ENCODE results near the gene MADD.

Gene MADD

DNA sequence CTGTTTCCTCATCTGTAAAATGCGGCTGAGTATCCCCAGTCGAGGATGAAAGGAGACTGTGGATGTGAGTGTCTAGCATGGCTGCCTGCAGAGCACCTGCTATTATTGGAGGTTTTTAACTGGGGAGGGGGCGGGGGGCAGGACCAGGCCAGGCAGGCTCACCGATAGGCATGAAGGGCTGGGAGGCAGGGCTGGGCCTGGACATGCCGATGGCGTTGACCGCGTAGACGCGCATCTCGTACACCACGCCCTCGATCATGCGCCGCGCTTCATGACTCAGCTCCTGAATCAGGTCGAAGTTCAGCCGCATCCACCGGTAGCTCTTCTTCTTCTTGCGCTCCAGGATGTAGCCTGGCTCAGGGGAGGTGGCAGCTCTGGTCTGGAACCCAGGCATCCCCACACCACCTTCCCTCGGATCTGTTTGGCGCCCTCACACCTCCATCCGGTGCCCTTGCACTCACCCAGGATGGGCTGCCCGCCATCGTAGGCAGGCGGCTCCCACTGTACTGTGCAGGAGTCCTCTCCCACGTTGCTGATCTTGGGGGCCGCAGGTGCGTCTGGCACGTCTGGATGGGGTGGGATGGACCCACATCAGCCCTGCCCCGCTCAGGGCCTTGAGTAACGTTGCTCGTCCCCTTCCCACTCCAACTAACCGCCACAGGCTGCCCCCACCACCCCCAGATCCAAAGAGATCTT lies 67.4 kb downstream of the MADD start:
- in situ Hi-C loops (cut with MboI; ENCODE audit: low sequenced_read_pairs): no loop called here

DNA sequence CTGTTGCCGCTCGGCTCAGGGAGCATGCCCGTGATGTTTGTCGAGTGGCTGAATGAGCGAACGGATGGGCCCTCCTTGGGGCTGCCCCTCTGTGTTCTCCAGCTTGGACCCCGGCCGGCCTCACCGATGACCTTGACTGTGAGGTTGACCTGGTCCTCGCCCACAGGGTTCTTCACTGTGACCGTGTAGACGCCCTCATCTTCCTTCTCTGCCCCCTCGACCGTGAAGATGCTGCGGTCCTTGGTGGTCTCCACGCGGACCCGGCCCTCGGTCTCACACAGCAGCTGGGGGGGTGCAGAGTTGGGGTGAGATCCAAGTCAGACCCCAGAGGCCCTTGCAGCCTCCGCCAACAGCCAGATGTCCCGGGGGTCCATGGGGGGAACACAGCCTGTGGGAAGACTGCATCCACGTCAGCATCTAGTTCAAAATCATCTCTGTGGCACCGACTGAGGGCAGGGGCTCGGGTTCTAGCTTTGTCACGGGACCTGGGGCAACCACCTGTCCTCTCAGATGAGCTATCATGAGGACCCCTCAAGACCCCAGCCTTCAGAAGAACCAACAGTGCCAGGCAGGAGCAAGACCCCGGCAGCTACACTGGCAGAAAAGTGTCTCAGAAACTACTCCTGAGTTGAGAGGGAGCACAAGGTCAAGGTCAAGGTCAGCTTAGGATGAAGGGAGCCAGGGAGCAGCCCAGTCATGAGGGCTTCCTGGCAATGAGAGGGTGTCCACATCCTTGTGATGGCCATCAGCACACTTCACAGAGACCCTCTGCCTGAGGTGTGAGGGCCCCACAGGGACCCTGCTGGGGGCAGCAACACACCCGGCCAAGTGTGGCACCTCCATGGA lies 68.7 kb downstream of the MADD start:
- in situ Hi-C loops (cut with MboI; ENCODE audit: low sequenced_read_pairs): no loop called here

DNA sequence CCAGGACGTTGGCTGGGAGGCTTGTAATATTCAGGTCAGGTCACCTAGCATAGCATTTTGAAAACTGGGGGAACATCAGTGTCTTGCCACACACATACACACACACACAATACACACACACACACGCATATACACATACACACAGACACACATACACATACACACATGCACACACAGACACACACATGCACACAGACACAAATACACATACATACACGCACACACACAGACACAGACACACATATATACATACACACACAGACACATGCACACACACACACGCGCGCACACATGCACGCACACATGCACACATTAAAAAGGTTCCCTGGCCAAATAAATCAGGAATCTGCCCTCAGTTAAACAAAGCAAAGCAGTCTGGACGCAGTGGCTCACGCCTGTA lies 70.1 kb downstream of the MADD start:
- in situ Hi-C loops (cut with MboI; ENCODE audit: low sequenced_read_pairs): no loop called here

DNA sequence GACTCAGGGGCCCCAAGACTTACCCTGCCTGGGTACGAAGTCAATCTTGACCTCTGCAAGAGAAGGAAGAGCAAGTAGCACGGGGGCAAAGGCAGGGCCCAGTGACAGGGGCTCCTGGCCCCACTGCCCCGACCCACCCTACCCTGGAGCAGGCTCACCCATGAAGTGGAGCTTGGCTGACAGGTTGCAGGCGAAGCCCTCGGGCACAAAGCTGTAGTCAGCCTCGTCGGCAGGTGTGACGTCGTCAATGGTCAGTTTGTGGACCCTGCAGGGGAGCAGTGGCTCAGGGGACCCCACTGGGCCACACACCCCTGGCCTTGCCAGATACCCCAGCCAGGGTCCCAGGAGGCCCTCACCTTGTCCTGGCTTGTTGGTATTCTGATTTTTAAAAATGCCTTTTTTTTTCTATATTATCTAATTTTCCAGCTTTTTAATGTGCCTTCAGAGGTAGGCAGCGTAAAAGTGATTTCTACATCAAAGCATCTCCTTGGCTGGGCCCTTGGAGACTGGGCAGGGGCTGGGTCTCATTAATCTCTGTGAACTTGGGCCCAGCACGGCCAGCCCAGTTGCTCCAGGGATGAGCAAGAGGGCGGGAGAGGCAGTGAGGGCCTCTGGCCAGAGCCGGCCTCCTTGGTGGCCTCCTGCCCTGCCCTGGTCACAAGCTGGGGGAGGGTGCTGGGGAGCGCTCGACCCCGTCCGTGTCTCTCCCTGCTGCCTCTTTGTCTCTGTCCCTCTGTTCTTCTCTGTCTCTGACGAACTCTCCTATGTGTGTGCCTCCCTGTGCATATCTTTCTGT lies 71.2 kb downstream of the MADD start:
- in situ Hi-C loops (cut with MboI; ENCODE audit: low sequenced_read_pairs): no loop called here

DNA sequence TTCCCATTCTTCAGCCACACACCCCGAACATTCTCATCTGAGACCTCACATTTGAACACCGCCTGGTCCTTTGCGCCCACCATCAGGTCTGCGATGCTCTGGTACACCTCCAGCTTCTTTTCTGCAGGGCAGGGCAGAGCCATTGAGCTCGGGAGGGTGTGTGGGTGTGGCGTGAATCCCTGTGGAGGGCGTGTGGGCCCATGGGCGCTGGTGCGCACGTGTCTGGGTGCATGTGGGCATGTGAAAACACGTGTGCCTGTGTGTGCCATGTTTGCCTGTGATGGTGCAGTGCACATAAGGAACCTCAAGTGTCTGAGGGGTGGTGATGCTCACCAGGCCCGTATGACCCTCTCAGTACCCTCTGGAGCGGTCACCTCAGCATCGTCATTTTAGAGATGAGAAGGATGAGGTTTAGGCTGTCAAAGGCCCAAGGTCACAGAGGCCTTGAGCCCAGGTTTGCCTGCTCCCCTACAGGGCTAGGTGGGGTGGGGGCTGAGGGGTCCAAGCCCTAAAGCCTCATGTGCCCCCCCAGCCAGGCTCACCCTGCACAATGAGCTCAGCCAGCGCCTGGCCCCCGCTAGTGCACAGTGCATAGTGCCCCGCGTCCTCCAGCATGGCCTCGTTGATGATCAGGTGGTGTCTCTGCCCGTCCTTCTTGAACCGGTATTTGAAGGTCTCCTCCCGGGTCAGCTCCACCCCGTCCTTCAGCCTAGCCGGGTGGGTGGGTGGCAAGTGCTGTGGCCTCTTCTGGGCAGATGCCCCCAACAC lies 72.3 kb downstream of the MADD start:
- in situ Hi-C loops (cut with MboI; ENCODE audit: low sequenced_read_pairs): no loop called here

DNA sequence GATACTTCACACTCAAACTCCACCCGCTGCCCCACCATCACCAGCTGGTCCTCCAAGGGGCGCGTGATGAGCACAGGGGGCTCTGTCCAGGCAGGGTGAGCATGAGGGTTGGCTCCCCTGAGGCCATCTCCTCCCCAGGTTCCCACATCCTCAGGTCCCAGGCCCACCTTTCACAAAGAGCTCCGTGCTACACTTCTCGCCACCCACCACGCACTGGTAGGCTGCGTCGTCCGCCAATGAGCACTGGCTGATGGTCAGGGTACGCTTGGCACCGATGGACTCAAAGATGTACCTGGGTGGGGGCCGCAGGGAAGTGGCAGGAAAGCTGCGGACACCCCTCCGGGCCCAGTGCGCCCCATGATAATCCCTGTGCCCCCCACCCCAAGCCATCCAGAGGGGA lies 72.9 kb downstream of the MADD start:
- in situ Hi-C loops (cut with MboI; ENCODE audit: low sequenced_read_pairs): no loop called here

DNA sequence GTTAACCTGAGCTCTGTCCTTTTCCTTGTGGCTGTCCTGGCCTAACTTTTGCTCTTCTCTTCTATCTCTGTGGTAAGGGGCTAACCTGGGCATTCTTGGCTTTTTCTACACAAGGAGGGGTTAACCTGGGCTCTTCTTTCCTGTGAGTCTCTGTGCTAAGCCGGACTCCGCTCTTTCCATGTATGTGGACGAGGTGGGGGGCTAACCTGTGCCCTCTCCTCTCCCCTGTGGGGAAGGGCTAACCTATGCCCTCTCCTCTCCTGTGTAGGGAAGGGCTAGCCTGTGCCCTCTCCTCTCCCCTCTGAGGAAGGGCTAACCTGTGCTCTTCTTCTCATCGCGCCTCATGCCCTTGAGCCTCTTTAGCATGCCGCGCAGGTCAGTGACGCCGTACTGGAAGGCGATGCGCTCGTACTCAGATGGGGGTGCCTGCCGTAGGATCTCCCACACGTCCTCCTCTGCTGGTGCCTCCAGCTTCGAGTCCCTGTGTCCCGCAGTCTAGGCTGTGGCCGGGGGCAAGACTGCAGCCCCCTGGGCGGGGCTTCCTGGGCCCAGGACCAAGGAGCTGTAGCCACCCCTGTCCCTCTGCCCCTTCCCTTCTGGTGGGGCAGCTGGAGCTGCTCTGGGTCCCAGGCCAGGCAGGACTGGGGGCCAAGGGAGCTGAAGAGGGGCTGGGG lies 76.1 kb downstream of the MADD start:
- in situ Hi-C loops (cut with MboI; ENCODE audit: low sequenced_read_pairs): no loop called here

DNA sequence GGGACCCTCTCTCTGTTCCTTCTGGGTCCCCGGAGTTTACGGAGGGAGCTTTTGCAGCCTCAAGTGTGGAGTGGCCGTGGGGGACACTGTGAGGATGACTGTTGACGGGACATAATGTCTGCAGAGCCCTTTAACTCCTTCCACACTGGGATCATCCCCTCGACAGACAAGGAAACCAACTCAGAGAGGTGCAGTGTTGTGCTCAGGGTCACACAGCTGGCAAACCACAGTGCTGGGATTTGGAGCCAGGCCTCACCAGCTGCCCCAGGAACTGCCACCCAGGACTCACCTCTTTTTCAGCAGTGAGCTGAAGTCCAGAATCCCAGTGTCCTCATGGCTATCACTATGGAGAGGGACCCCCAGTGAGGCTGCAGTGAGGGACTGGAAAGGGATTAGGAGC lies 77.2 kb downstream of the MADD start:
- in situ Hi-C loops (cut with MboI; ENCODE audit: low sequenced_read_pairs): no loop called here

DNA sequence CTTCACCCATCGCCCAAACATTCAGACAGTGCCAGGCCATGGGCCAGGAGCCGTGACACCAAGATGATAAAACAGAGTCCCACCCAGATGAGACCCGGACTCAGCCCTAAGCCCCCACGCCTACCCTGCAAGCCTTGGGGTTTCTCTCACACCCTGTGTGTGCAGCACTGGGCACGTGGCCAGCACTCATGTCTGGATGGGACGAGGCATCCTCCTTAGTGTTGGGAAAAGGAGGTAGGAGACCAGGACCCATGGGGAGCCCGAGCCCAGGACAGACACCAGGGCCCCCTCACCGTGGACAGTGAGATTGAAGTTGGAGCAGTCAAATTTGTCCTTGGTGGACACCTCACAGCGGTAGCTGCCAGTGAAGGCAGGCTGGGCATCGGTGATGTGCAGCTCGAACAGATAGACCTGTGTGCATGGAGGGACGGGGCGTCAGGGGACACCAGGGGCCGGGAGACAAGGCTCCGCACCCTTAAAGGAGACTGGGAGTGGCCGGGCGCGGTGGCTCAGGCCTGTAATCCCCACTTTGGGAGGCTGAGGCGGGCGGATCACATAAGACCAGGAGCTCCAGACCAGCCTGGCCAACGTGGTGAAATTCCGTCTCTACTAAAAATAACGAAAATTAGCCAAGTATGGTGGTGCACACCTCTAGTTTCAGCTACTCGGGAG lies 78.3 kb downstream of the MADD start:
- in situ Hi-C loops (cut with MboI; ENCODE audit: low sequenced_read_pairs): no loop called here

DNA sequence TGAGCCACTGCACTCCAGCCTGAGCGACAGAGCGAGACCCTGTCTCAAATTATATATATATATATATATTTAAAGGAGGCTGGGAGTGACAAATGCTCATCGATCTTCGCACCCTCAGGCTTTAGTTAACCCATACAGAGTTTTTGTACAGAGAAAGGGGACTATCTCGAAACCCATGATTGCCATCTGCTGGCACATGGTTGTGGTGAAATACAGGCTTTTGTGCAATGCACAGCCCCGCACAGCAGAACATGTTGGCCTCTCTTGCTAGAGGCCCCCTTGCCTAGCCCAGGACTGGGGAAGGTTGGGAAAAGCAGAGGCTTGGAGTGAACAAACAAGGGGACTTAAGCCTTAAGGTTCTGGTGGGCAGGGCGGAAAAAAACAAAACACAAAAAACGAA lies 78.9 kb downstream of the MADD start:
- in situ Hi-C loops (cut with MboI; ENCODE audit: low sequenced_read_pairs): no loop called here

DNA sequence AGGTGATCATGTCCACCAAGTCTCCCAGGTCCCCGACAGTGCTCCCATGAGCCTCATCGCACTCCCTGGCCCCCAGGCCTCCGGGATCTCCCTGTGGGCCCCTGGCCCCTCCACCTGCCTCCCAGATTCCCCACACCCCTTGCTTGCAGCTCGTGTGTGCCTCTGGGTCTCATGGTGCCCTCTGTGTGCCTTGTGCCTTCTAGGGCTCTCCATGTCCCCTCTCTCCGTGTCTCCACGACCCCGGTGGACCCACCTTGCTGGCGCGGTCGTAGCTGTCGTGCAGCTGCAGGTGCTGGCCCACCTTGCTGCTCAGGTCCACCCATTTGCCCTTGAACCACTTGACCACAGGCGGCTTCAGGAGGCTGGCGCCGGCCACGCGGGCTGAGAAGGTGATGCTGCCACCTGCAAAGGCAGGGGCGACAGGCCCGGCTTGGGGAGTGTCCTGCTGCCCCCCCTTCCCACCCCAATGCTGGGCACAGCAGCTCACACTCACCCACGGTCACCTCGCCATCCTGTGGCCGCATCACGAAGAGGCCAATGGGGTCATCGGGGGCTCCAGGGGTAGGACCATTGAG lies 79.7 kb downstream of the MADD start:
- in situ Hi-C loops (cut with MboI; ENCODE audit: low sequenced_read_pairs): no loop called here

DNA sequence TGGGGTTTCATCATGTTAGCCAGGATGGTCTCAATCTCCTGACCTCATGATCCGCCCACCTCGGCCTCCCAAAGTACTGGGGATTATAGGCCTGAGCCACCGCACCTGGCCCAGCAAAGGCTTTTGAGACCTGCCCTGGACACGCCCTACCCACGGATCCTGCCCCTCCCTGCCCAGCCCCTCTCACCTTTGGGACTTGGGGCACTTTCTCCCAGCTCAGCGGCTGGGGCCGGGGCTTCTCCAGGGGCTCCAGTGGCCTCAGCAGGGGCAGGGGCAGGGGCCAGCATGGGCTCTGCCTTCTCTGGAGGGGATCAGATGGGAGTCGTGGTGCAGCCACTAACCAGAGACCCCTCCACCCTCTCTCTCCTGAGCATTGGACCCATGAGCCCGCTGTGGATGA lies 80.4 kb downstream of the MADD start:
- in situ Hi-C loops (cut with MboI; ENCODE audit: low sequenced_read_pairs): no loop called here

DNA sequence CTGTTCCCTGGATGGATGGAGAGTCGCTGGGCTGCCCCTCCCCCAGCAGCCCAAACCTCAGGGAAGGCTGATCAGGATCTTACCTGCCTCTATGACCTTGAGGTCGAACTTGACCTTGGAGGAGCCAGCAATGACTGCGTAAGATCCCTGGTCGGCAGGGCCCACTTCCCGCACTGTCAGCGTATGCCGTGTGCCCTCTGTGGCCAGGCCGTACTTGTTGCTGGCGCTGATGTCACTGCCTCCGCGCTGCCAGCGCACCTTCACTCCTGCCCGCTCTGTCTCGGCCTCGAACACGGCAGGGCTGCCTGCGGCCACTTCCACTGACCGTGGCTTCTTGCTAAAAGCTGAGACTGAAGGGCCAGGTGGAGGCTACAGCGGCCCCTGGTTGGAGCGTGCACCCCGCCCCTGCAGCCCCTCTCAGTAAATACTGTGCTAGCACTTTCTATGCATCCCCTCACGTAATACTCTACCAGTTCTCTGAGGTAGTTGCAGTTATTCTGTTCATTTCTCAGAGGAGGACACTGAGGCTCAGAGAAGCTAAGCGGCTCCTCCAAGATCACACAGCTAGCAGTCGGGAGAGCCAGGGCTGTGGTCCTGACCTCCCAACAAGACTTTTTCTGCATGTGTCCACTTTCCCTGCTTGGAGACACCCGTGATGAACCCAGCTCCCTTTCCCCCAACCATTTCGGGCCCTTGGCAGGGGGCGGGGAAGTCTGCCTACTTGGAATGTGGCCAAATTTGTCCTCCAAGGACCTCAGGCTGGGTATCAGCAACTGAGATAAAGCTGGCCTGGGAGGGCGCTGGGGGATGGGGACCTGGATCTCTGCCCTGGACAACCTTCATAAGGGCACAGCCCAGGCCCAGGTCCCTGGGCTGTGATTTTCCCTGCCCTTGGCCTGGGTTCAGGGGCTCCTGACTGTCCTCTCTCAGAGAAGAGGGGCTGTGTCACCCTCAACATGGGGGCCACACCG lies 81.5 kb downstream of the MADD start:
- in situ Hi-C loops (cut with MboI; ENCODE audit: low sequenced_read_pairs): no loop called here

DNA sequence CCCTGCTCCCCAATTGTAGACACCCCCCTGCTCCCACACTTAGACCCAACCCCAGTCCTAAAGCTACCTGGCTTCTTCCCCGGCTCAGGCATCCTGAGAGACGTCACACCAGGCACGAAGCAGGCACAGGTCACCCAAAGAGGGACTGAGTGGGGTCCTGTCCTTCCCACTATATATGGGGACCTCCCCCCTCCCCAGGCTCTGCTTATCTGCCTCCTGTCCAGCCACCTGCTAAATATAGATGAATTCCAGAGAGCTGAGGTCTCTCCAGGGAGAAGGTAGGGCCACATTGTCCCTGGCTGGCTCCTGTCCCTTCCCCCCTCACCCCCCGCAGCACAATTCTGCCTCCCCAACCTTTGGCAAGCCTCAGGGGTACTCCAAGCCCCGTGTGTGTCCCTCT lies 82.6 kb downstream of the MADD start, which contains the start of gene MYBPC3:
Gene MYBPC3 (minus strand): TSS at position 147 of the 400 bp plus-strand sequence. CDS start 55 bp downstream, at position 92.
- in situ Hi-C loops (cut with MboI; ENCODE audit: low sequenced_read_pairs): no loop called here

DNA sequence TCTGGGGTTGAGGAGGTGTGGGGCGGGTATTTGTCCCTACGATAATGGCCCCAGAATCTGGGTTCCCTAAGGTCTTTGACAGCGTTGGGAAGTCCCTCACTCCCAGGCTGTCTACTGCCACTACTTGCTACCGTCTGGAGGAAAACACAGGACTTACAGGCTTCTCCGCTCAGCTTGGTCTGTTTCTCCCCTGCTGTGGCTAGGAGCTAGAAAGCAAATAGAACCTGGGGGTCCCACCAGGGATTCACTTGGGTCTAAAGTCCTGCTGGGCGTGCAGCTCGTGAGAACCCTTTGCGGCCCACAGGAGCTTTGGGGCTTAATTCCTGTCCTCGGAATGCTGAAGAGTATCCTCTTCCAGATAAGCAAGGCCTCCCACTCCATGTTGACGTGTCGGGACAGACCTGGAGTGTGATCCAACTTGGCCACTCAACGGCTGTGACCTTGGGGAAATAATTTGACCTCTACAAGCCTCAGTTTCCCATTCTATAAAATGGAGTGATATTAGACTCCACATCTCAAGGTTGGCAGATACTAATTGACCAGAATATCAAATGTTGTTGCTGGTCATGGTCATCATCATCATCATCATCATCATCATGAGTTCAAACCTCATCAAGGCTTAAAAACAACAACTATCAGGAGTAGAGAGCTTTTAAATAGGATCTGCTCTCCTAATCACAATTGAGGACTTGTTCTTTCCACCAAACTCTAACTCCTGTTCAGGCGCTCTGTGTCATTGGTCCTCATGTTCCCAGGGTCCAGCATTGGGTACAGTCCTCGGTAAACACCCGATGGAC lies 84.2 kb downstream of the MADD start:
- in situ Hi-C loops (cut with MboI; ENCODE audit: low sequenced_read_pairs): no loop called here

DNA sequence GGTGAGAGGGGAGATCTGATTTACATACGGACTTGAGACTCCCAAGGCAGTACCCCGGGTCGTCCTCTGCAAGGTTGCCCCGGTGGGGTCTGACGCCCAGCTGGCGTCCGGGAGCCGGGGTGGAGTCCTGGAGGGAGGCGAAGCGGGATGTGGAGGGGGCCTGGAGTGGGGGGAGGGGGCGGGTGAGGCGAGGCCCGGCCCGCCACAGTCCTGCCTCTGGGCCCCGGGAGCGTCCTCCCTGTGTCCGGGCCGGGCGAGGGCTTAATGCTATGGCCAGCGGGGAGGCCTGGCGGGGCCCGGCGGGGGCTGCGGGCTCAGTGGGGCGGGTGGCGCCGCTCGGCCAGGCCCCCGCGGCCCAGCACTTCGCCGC lies 85.0 kb downstream of the MADD start:
- in situ Hi-C loops (cut with MboI; ENCODE audit: low sequenced_read_pairs): no loop called here
